HepG2 (cell line): ENCODE data around the gene NELL1.

ENCODE experiments used
- HOXA9 ChIP-seq: sonication (generic); formaldehyde crosslinking; IDR thresholded peaks from 2 replicates; pipeline ENCODE4 v1.8.1; 2022; ENCODE audit warnings: missing genetic modification reagents, mild to moderate bottlenecking, moderate library complexity, borderline replicate concordance
- RBM39 ChIP-seq: fragments of 200-400 bp; formaldehyde crosslinking; IDR thresholded peaks from one replicate; pipeline ENCODE4 v1.6.1; 2018; ENCODE audit warnings: antibody characterized with exemption, mild to moderate bottlenecking, low read depth, low read length; ENCODE audit not compliant: poor library complexity, severe bottlenecking
- ZNF557 ChIP-seq: sonication (generic); formaldehyde crosslinking; IDR thresholded peaks from 2 replicates; pipeline ENCODE4 v1.4.0; 2020; ENCODE audit warnings: missing genetic modification reagents
- TF ChIP-seq, protein P1 (sequence below): IDR thresholded peaks from 2 replicates; pipeline ENCODE4 v1.6.1; 2016; ENCODE audit warnings: missing compliant biosample characterization, missing genetic modification reagents, borderline replicate concordance
- TF ChIP-seq, protein P2 (sequence below): sonication (generic); formaldehyde crosslinking; IDR thresholded peaks from 2 replicates; pipeline ENCODE4 v1.9.0; 2021; ENCODE audit warnings: missing genetic modification reagents, borderline replicate concordance

DNA sequence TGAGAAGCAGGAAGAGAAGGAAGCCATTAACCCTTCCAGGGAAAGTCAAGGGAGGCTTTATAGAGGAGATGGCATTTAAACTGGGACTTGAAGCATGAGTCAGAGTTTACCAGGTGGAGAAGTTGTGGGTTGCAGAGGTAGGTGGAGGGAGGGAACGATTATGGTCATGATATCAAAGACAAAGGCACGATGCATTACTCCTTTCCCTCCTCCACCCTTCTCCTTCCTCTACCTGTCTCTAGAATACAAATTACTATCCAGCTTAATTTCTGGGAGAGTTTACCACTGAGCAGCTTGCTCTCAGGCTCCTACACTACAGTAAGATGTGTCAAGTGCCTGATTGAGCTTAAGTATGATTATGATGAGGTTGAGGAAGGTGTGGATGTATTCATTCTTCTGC lies 151.7 kb downstream of the NELL1 start:
- TF ChIP-seq ZNF557, result no peak
- TF ChIP-seq RBM39, result no peak
- no peak for TF ChIP-seq HOXA9
- TF ChIP-seq, protein P1, sequence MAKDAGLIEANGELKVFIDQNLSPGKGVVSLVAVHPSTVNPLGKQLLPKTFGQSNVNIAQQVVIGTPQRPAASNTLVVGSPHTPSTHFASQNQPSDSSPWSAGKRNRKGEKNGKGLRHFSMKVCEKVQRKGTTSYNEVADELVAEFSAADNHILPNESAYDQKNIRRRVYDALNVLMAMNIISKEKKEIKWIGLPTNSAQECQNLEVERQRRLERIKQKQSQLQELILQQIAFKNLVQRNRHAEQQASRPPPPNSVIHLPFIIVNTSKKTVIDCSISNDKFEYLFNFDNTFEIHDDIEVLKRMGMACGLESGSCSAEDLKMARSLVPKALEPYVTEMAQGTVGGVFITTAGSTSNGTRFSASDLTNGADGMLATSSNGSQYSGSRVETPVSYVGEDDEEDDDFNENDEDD (CRISPR knock-in tag), result no peak
- TF ChIP-seq, protein P2, sequence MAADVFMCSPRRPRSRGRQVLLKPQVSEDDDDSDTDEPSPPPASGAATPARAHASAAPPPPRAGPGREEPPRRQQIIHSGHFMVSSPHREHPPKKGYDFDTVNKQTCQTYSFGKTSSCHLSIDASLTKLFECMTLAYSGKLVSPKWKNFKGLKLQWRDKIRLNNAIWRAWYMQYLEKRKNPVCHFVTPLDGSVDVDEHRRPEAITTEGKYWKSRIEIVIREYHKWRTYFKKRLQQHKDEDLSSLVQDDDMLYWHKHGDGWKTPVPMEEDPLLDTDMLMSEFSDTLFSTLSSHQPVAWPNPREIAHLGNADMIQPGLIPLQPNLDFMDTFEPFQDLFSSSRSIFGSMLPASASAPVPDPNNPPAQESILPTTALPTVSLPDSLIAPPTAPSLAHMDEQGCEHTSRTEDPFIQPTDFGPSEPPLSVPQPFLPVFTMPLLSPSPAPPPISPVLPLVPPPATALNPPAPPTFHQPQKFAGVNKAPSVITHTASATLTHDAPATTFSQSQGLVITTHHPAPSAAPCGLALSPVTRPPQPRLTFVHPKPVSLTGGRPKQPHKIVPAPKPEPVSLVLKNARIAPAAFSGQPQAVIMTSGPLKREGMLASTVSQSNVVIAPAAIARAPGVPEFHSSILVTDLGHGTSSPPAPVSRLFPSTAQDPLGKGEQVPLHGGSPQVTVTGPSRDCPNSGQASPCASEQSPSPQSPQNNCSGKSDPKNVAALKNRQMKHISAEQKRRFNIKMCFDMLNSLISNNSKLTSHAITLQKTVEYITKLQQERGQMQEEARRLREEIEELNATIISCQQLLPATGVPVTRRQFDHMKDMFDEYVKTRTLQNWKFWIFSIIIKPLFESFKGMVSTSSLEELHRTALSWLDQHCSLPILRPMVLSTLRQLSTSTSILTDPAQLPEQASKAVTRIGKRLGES, result no peak
